Measurements from ENCODE around the gene TMEM119.

TMEM119 gene

GRCh38 chr12:108610856-108611605 lies 13.1 kb upstream of the TMEM119 start:
- TF ChIP-seq CTCF (IDR thresholded peaks at IDR 0.05; ENCODE audit: borderline replicate concordance, control extremely low read depth, extremely low read depth, insufficient read depth, missing control alignments), result no peak
- in situ Hi-C loops (cut with MboI; ENCODE audit: low sequenced_read_pairs, unreplicated experiment), result no loop called here
- no peak for DNase-seq (ENCODE audit: low spot score)

- in situ Hi-C loops (cut with MboI; ENCODE audit: low sequenced_read_pairs, unreplicated experiment), result no loop called here
- TF ChIP-seq CTCF (IDR thresholded peaks at IDR 0.05; ENCODE audit: borderline replicate concordance, control extremely low read depth, extremely low read depth, insufficient read depth, missing control alignments), result no peak
- DNase-seq (ENCODE audit: low spot score), result no peak
Measured at GRCh38 chr12:108610336-108610815, 12.5 kb upstream of the TMEM119 start.

DNA sequence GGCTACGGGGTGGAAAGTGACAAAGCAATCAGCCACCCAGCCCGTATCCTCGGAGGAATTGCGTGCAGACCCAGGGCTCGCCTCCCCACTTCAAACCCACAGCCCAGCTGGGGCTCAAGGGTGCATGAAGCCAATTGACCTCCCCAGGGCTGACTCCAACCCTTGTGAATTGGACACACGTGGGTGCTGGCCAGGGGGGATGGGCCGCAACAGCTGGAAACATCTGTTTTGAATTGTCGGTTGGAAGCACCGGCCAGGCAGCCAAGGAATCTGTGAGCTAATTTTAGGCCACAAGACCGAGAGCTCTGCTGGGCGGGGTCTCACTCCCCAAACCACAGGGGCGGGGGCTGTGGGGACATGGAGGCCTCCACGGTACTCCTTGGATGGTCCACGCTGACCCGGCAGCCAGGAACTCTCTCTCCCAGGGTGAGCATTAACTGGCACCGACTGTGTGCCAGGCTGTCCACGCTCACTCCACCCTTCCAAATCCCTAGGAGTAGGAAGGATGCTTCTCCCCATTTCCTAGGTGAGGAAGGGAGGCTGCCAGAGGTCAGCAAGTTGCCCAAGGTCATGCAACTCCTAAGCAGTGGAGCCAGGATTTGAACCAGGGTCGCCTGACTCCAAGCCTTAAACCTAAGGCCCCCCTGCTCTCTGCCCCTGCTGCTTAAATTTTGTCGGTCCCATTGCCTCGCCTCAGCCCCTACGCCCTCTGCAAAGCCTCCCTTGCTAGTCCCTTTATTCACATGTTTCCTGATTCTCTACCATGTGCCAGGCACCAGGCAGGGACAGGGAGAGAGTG lies 11.9 kb upstream of the TMEM119 start:
- in situ Hi-C loops (cut with MboI; ENCODE audit: low sequenced_read_pairs, unreplicated experiment), result no loop called here
- no peak for TF ChIP-seq CTCF (IDR thresholded peaks at IDR 0.05; ENCODE audit: borderline replicate concordance, control extremely low read depth, extremely low read depth, insufficient read depth, missing control alignments)
- DNase-seq (ENCODE audit: low spot score), result no peak

- DNase-seq (ENCODE audit: low spot score), result no peak
- in situ Hi-C loops (cut with MboI; ENCODE audit: low sequenced_read_pairs, unreplicated experiment), result no loop called here
Measured at GRCh38 chr12:108608616-108609015, 10.7 kb upstream of the TMEM119 start.

DNA sequence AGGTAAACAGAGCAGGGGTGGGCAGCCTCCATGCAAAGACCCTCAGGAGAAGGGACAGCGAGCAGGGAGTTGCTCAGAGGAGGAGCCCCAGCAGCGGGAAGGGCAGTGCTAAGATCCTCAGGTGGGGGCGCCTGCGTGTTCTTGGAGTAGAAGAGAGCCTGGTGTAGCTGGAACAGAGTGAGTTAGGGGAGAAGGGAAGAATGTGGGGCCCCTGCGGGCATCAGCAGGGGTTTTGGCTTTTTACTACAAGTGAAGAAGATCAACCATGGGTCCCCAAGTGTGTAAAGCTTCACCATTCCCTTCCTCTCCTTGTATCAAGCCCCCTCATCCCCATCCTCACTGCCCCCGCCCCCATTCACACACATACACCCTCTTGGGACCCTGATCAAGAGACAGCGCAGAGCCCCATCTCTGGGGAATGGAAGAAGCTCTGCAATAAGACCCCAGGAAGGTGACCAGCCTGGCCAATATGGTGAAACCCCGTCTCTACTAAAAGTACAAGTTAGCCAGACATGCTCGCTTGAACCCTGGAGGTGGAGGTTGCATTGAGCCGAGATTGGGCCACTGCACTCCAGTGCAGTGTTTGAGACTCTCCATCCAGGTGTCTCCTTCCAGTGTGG lies 10.2 kb upstream of the TMEM119 start:
- TF ChIP-seq CTCF (IDR thresholded peaks at IDR 0.05; ENCODE audit: borderline replicate concordance, control extremely low read depth, extremely low read depth, insufficient read depth, missing control alignments), result no peak
- no peak for DNase-seq (ENCODE audit: low spot score)
- in situ Hi-C loops (cut with MboI; ENCODE audit: low sequenced_read_pairs, unreplicated experiment), result no loop called here

More at GRCh38 chr12:108608616-108609015, 10.7 kb upstream of the TMEM119 start:
- no peak for TF ChIP-seq CTCF (IDR thresholded peaks at IDR 0.05; ENCODE audit: borderline replicate concordance, control extremely low read depth, extremely low read depth, insufficient read depth, missing control alignments)

GRCh38 chr12:108606492-108606891 lies 8.6 kb upstream of the TMEM119 start:
- in situ Hi-C loops (cut with MboI; ENCODE audit: low sequenced_read_pairs, unreplicated experiment), result no loop called here
- DNase-seq (ENCODE audit: low spot score), result no peak
- TF ChIP-seq CTCF (IDR thresholded peaks at IDR 0.05; ENCODE audit: borderline replicate concordance, control extremely low read depth, extremely low read depth, insufficient read depth, missing control alignments), result no peak
